HCT116 (cell line): ENCODE data around the gene CARMIL1. TPM values are rescaled to one million over a fixed set of nuclear protein-coding genes. Genes with fewer than 3 reads are reported as not detected.
A peak's percentile ranks its signal among the peaks of the same experiment; 100 is the strongest.

Source experiments
- ATAC-seq: fragments of 200-7000 bp; cut with Tn5 transposase; 2 replicates; pipeline ENCODE4 v1.9.1; 2020; ENCODE audit warnings: mild to moderate bottlenecking, moderate library complexity
- Bru-seq: library from RNA; stranded (reverse); fragments of 400-500 nt; gene quantifications from one replicate; lab custom pipeline; 2021; lab: Mats Ljungman, UMichigan
- BruChase-seq, 2 experiments: library from RNA; stranded (reverse); fragments of 400-500 nt; gene quantifications; one replicate each; lab custom pipeline; 2021; lab: Mats Ljungman, UMichigan
- BruUV-seq: library from RNA; stranded (reverse); fragments of 400-500 nt; replicated peaks from 2 replicates; lab custom pipeline; 2021; lab: Mats Ljungman, UMichigan
- CTCF ChIA-PET: fragments of 300-600 bp; sonication (Branson Sonifier 250); formaldehyde crosslinking; loops from one replicate; lab custom pipeline; 2021; ENCODE audit warnings: antibody characterized with exemption; lab: Charles Lee
- POLR2A ChIA-PET: fragments of 300-600, 350-600 bp; sonication (Branson Sonifier 250); formaldehyde crosslinking; loops from one replicate; lab custom pipeline; 2021; ENCODE audit warnings: antibody characterized with exemption; lab: Charles Lee
- RAD21 ChIA-PET, 2 experiments: fragments of 300-600 bp; sonication (Branson Sonifier 250); formaldehyde crosslinking; loops; one replicate each; lab custom pipeline; 2023; ENCODE audit warnings: low total read pairs in 2 of 2; ENCODE audit not compliant: uncharacterized antibody in 2 of 2, unreplicated experiment in 2 of 2, low non-redundant PET in 1 of 2; lab: Charles Lee
- DNase-seq: peaks from one replicate; pipeline ENCODE4 v3.0.0-alpha.2; 2010; ENCODE audit warnings: low read depth, low spot score
- H2AFZ ChIP-seq: fragments of 200-600 bp; shearing (Covaris generic), sonication (generic); 2 replicates; pipeline ENCODE4 v1.6.1; 2017; ENCODE audit warnings: low read depth, mixed run types, mixed read lengths, antibody characterized with exemption, low read length; ENCODE audit not compliant: poor library complexity, severe bottlenecking
- H3K27ac ChIP-seq: 2 replicates; pipeline ENCODE4 v1.5.1; 2012; ENCODE audit warnings: low read depth, low read length
- H3K27me3 ChIP-seq: fragments of 200-600 bp; sonication (generic); 2 replicates; pipeline ENCODE4 v1.6.1; 2016; ENCODE audit warnings: mixed run types, low read length, mixed read lengths; ENCODE audit not compliant: insufficient read depth
- H3K36me3 ChIP-seq, 2 experiments: fragments of 200-500 bp in 1 of 2; fragments of 200-600 bp in 1 of 2; sonication (Bioruptor generic) in 1 of 2; sonication (generic) in 1 of 2; 2 replicates each; pipeline versions ENCODE4 v1.5.1 to v1.6.1; 2014 to 2016; ENCODE audit warnings: low read length in 2 of 2, inconsistent platforms in 1 of 2, mixed read lengths in 1 of 2, mixed run types in 1 of 2; ENCODE audit not compliant: insufficient read depth in 2 of 2, control insufficient read depth in 1 of 2
- H3K4me1 ChIP-seq, 2 experiments: fragments of 200-600 bp in 1 of 2; sonication (generic) in 1 of 2; 2 replicates each; pipeline versions ENCODE4 v1.5.1 to v1.6.1; 2012 to 2017; ENCODE audit warnings: low read length in 2 of 2, inconsistent platforms in 1 of 2, mild to moderate bottlenecking in 1 of 2, mixed read lengths in 1 of 2, mixed run types in 1 of 2, moderate library complexity in 1 of 2; ENCODE audit not compliant: insufficient read depth in 2 of 2, control insufficient read depth in 1 of 2
- H3K4me2 ChIP-seq: fragments of 200-600 bp; sonication (generic); 2 replicates; pipeline ENCODE4 v1.6.1; 2017; ENCODE audit warnings: mixed run types, low read length, mixed read lengths
- H3K4me3 ChIP-seq, 2 experiments: fragments of 200-600 bp in 1 of 2; sonication (generic) in 1 of 2; replicated peaks in 1 of 2; 2 replicates each; pipeline ENCODE4 v1.5.1; 2011 to 2016; ENCODE audit warnings: low read length in 2 of 2, control low read depth in 1 of 2, low read depth in 1 of 2, mild to moderate bottlenecking in 1 of 2, mixed read lengths in 1 of 2, mixed run types in 1 of 2
- H3K79me2 ChIP-seq: fragments of 200-600 bp; sonication (generic); 2 replicates; pipeline ENCODE4 v1.6.1; 2017; ENCODE audit warnings: mild to moderate bottlenecking, mixed run types, low read length, moderate library complexity, mixed read lengths; ENCODE audit not compliant: insufficient read depth
- H3K9ac ChIP-seq: fragments of 200-600 bp; sonication (generic); 2 replicates; pipeline ENCODE4 v1.6.1; 2016; ENCODE audit warnings: low read length, mixed read lengths
- H3K9me2 ChIP-seq: fragments of 200-600 bp; sonication (generic), shearing (Covaris generic); 2 replicates; pipeline ENCODE4 v1.6.1; 2017; ENCODE audit warnings: mixed run types, mild to moderate bottlenecking, moderate library complexity; ENCODE audit not compliant: insufficient read depth
- H3K9me3 ChIP-seq, 2 experiments: fragments of 200-500 bp in 1 of 2; fragments of 200-600 bp in 1 of 2; sonication (Bioruptor generic) in 1 of 2; sonication (generic) in 1 of 2; 2 replicates each; pipeline ENCODE4 v1.6.1; 2014 to 2017; ENCODE audit warnings: low read length in 2 of 2, mixed read lengths in 2 of 2, inconsistent platforms in 1 of 2, low read depth in 1 of 2, mild to moderate bottlenecking in 1 of 2, mixed run types in 1 of 2, moderate library complexity in 1 of 2; ENCODE audit not compliant: control insufficient read depth in 1 of 2, insufficient read depth in 1 of 2
- H4K20me1 ChIP-seq: fragments of 200-600 bp; sonication (generic), shearing (Covaris generic); 2 replicates; pipeline ENCODE4 v1.6.1; 2017; ENCODE audit warnings: mixed run types, mild to moderate bottlenecking, moderate library complexity; ENCODE audit not compliant: insufficient read depth
- CEBPB ChIP-seq: IDR thresholded peaks from 2 replicates; pipeline ENCODE4 v1.6.1; 2012; ENCODE audit warnings: low read depth
- EGR1 ChIP-seq: IDR thresholded peaks from 2 replicates; pipeline ENCODE4 v1.6.1; 2012; ENCODE audit warnings: low read depth
- ELF1 ChIP-seq: IDR thresholded peaks from 2 replicates; pipeline ENCODE4 v1.6.1; 2012; ENCODE audit warnings: low read depth, borderline replicate concordance
- EZH2 ChIP-seq: fragments of 200-600 bp; sonication (generic); IDR thresholded peaks from 2 replicates; pipeline ENCODE4 v1.6.1; 2017; ENCODE audit warnings: antibody characterized with exemption, mixed run types
- EZH2phosphoT487 ChIP-seq: fragments of 200-600 bp; IDR thresholded peaks from 2 replicates; pipeline ENCODE4 v1.6.1; 2018; ENCODE audit warnings: antibody characterized with exemption, borderline replicate concordance
- FOSL1 ChIP-seq: IDR thresholded peaks from 2 replicates; pipeline ENCODE4 v1.6.1; 2012; ENCODE audit warnings: low read depth
- MAX ChIP-seq: IDR thresholded peaks from 2 replicates; pipeline ENCODE4 v1.6.1; 2012
- POLR2A ChIP-seq: IDR thresholded peaks from 2 replicates; pipeline ENCODE4 v1.7.0; 2011; ENCODE audit warnings: borderline replicate concordance; ENCODE audit not compliant: insufficient read depth, insufficient read length; ENCODE audit errors: extremely low read depth
- REST ChIP-seq: IDR thresholded peaks from 2 replicates; pipeline ENCODE4 v1.6.1; 2012; ENCODE audit warnings: low read depth
- SRF ChIP-seq: IDR thresholded peaks from 2 replicates; pipeline ENCODE4 v1.6.1; 2012; ENCODE audit warnings: low read depth
- TCF7L2 ChIP-seq: IDR thresholded peaks from 2 replicates; pipeline ENCODE4 v1.7.0; 2011; ENCODE audit warnings: borderline replicate concordance, inconsistent platforms; ENCODE audit not compliant: insufficient read depth, insufficient read length; ENCODE audit errors: extremely low read depth
- YY1 ChIP-seq: IDR thresholded peaks from 2 replicates; pipeline ENCODE4 v1.6.1; 2011; ENCODE audit warnings: low read length, low read depth, moderate library complexity, mild to moderate bottlenecking; ENCODE audit not compliant: insufficient replicate concordance; ENCODE audit errors: extremely low read depth
- ZFX ChIP-seq: fragments of 450-650 bp; IDR thresholded peaks from 2 replicates; pipeline ENCODE4 v1.6.1; 2017
- intact Hi-C: fragments of 100-400 bp; cut with micrococcal nuclease; formaldehyde crosslinking; loops from 2 replicates; pipeline ENCODE4 v1.10.0; 2022
- long read RNA-seq: library from polyadenylated mRNA; unstranded; transcript quantifications from one replicate; pipeline ENCODE4 v2.0.0, GENCODE V29; 2021; ENCODE audit not compliant: unreplicated experiment
- polyA plus RNA-seq: library from polyadenylated mRNA; unstranded; fragments of >200 nt; gene quantifications from 2 replicates; pipeline ENCODE4 v1.2.1, GENCODE V29; 2012; ENCODE audit warnings: missing spikeins
- total RNA-seq: library from RNA; stranded (reverse); gene quantifications from one replicate; pipeline ENCODE4 v1.2.1, GENCODE V29; 2021; ENCODE audit not compliant: unreplicated experiment
- TF ChIP-seq, protein P1 (sequence below): IDR thresholded peaks from 2 replicates; pipeline ENCODE4 v1.6.1; 2011; ENCODE audit warnings: mild to moderate bottlenecking, low read length, moderate library complexity; ENCODE audit not compliant: insufficient replicate concordance; ENCODE audit errors: extremely low read depth
- TF ChIP-seq, protein P2 (sequence below), 3 experiments: fragments of 200-600 bp in 1 of 3; sonication (generic) in 1 of 3; IDR thresholded peaks in 2 of 3; conservative IDR thresholded peaks in 1 of 3; 2 replicates each; pipeline ENCODE4 v1.5.1; 2012 to 2017; ENCODE audit warnings: low read depth in 2 of 3, low read length in 2 of 3, antibody characterized with exemption in 1 of 3, borderline replicate concordance in 1 of 3, control low read depth in 1 of 3, mild to moderate bottlenecking in 1 of 3, mixed read lengths in 1 of 3, mixed run types in 1 of 3, moderate library complexity in 1 of 3; ENCODE audit not compliant: insufficient read depth in 1 of 3

CARMIL1 gene
- total RNA-seq = 21.7 TPM
- 6.4 and 7.9 TPM in 2 replicates for polyA plus RNA-seq
- Bru-seq, nascent RNA = percentile 74 among the genes with signal in this experiment
- percentile 63 among the genes with signal in this experiment for BruChase-seq, experiment 1, labeled RNA remaining after a 6-hour chase
- percentile 66 among the genes with signal in this experiment for BruChase-seq, experiment 2, labeled RNA remaining after a 2-hour chase
- long read RNA-seq, full-length matches to known transcripts = 2 of 17 reads
- long read RNA-seq, partial matches to known transcripts = 5 of 17 reads
- long read RNA-seq, other reads (novel, unspliced or antisense) = 10 of 17 reads

GRCh38 chr6:25278914-25279747 lies at the start of gene CARMIL1:
TSS of gene CARMIL1 (plus strand) at chr6:25279374. CDS start at chr6:25279796, 422 bp downstream.
- ATAC-seq (peak; percentile 91), DNase-seq (peak; percentile 73)
- H3K27ac ChIP-seq = peak within 1 kb of the TSS; percentile 65
- H3K36me3 ChIP-seq = no peaks in the 10 kb centered on the region
- no peaks in the 10 kb centered on the region for H4K20me1 ChIP-seq
- no peaks in the 10 kb centered on the region for H3K9me2 ChIP-seq
- peak within 1 kb of the TSS; percentile 90 for H2AFZ ChIP-seq
- RAD21 ChIA-PET = interaction anchor here (0.6 to 1.4 kb wide), 9 partner anchors 14 to 439 kb away, joined by 3 to 8 read pairs (median 4); no protein-coding TSS in a partner anchor
- peaks cover 37% of the 10 kb centered on the region; the same call in 1 of the 2 replicates for H3K79me2 ChIP-seq
- H3K4me1 ChIP-seq = peaks cover 13 to 24% of the 10 kb centered on the region in 2 experiments
- intact Hi-C loops = loop anchor here (1.0 to 10.0 kb wide), 3 partner anchors 32 to 666 kb away; no protein-coding TSS in a partner anchor
- CTCF ChIA-PET = interaction anchor here (0.6 to 4.1 kb wide), 8 partner anchors 14 to 318 kb away, joined by 3 to 44 read pairs (median 4); no protein-coding TSS in a partner anchor
- peak within 1 kb of the TSS; percentile 74 for H3K9ac ChIP-seq
- POLR2A ChIA-PET = interaction anchor here (0.7 to 1.2 kb wide), 6 partner anchors 14 to 277 kb away, joined by 3 to 6 read pairs (median 3); no protein-coding TSS in a partner anchor
- BruUV-seq = no TSS peak
- peak within 1 kb of the TSS; percentile 72 to 87 for H3K4me3 ChIP-seq
- H3K9me3 ChIP-seq = no peaks in the 10 kb centered on the region
- H3K4me2 ChIP-seq = peak within 1 kb of the TSS; percentile 98
- no peaks in the 10 kb centered on the region for H3K27me3 ChIP-seq
- TF ChIP-seq ELF1 (no peak), YY1 (peak; percentile 17), EZH2 (no peak), CEBPB (no peak), FOSL1 (no peak), EZH2phosphoT487 (no peak), REST (no peak), ZFX (peak; percentile 40; the same call in 1 of the 2 replicates), TCF7L2 (peak; percentile 11), EGR1 (peak; percentile 85), SRF (no peak), POLR2A (peak; percentile 58), MAX (peak; percentile 59)
- TF ChIP-seq, protein P1, sequence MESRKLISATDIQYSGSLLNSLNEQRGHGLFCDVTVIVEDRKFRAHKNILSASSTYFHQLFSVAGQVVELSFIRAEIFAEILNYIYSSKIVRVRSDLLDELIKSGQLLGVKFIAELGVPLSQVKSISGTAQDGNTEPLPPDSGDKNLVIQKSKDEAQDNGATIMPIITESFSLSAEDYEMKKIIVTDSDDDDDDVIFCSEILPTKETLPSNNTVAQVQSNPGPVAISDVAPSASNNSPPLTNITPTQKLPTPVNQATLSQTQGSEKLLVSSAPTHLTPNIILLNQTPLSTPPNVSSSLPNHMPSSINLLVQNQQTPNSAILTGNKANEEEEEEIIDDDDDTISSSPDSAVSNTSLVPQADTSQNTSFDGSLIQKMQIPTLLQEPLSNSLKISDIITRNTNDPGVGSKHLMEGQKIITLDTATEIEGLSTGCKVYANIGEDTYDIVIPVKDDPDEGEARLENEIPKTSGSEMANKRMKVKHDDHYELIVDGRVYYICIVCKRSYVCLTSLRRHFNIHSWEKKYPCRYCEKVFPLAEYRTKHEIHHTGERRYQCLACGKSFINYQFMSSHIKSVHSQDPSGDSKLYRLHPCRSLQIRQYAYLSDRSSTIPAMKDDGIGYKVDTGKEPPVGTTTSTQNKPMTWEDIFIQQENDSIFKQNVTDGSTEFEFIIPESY = peak; percentile 91
- TF ChIP-seq, protein P2, sequence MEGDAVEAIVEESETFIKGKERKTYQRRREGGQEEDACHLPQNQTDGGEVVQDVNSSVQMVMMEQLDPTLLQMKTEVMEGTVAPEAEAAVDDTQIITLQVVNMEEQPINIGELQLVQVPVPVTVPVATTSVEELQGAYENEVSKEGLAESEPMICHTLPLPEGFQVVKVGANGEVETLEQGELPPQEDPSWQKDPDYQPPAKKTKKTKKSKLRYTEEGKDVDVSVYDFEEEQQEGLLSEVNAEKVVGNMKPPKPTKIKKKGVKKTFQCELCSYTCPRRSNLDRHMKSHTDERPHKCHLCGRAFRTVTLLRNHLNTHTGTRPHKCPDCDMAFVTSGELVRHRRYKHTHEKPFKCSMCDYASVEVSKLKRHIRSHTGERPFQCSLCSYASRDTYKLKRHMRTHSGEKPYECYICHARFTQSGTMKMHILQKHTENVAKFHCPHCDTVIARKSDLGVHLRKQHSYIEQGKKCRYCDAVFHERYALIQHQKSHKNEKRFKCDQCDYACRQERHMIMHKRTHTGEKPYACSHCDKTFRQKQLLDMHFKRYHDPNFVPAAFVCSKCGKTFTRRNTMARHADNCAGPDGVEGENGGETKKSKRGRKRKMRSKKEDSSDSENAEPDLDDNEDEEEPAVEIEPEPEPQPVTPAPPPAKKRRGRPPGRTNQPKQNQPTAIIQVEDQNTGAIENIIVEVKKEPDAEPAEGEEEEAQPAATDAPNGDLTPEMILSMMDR (IDR thresholded peaks at IDR 0.05 in 2 of 3, conservative IDR thresholded peaks at IDR 0.05 in 1 of 3; ENCODE audit: borderline replicate concordance in 1 of 3, insufficient read depth in 1 of 3, low read depth in 2 of 3, low read length in 2 of 3) = peak; percentile 51 to 83 (median 56); a peak in 4 of 6 replicates
